HepG2 (cell line): ENCODE data around the gene SEMA4A. TPM values are rescaled to one million over a fixed set of nuclear protein-coding genes. Genes with fewer than 3 reads are reported as not detected.

Source experiments
- ATAC-seq: fragments of 200-7000 bp; cut with Tn5 transposase; 3 replicates; pipeline ENCODE4 v1.9.1; 2020; ENCODE audit warnings: mild to moderate bottlenecking, moderate library complexity
- BruUV-seq: library from RNA; stranded (reverse); fragments of 400-500 nt; replicated peaks from 2 replicates; lab custom pipeline; 2021; lab: Mats Ljungman, UMichigan
- CTCF ChIA-PET: fragments of 300-600 bp; formaldehyde crosslinking; extraction: SDS; loops from one replicate; lab custom pipeline; 2021; ENCODE audit warnings: low total read pairs, inconsistent platforms, low intra/inter-chr PET ratio; lab: Yijun Ruan, JAX
- POLR2A ChIA-PET: fragments of 350-600 bp; sonication (Branson Sonifier 250); formaldehyde crosslinking; loops from one replicate; lab custom pipeline; 2020; ENCODE audit warnings: antibody characterized with exemption, inconsistent platforms; lab: Yijun Ruan, JAX
- DNase-seq: peaks from one replicate; pipeline ENCODE4 v3.0.0-alpha.2; 2015; ENCODE audit warnings: low spot score
- FAIRE-seq: peaks from 3 replicates; lab custom pipeline; 2011; peaks lifted over from hg19 to GRCh38; lab: Jason Lieb, UNC
- H2AFZ ChIP-seq: one replicate; pipeline ENCODE4 v1.6.1; 2011; ENCODE audit warnings: low read length, inconsistent platforms
- H3K27ac ChIP-seq: fragments of 300-600 bp; 3 replicates; pipeline ENCODE4 v1.8.0; 2011; ENCODE audit warnings: mixed run types, mild to moderate bottlenecking, mixed read lengths, low read length, inconsistent platforms; ENCODE audit not compliant: insufficient read depth; ENCODE audit errors: extremely low read length
- H3K27me3 ChIP-seq, 2 experiments: fragments of 200-600 bp in 1 of 2; 2 replicates in 1 of 2; 3 replicates in 1 of 2; pipeline versions ENCODE4 v1.6.0 to v1.8.0; 2011; ENCODE audit warnings: low read length in 2 of 2, mild to moderate bottlenecking in 2 of 2, moderate library complexity in 2 of 2, inconsistent platforms in 1 of 2; ENCODE audit not compliant: insufficient read depth in 2 of 2, control insufficient read depth in 1 of 2
- H3K36me3 ChIP-seq, 2 experiments: fragments of 200-600 bp in 1 of 2; replicated peaks in 1 of 2; 2 replicates in 1 of 2; 3 replicates in 1 of 2; pipeline versions ENCODE4 v1.5.1 to v1.8.0; 2011; ENCODE audit warnings: low read length in 2 of 2, inconsistent platforms in 1 of 2; ENCODE audit not compliant: insufficient read depth in 2 of 2, control insufficient read depth in 1 of 2
- H3K4me1 ChIP-seq: 2 replicates; pipeline ENCODE4 v1.5.1; 2012; ENCODE audit warnings: low read length, inconsistent platforms; ENCODE audit not compliant: insufficient read depth
- H3K4me2 ChIP-seq: 2 replicates; pipeline ENCODE4 v1.6.0; 2011; ENCODE audit warnings: low read depth, low read length, inconsistent platforms
- H3K4me3 ChIP-seq, 3 experiments: fragments of 200-600 bp in 1 of 3; sonication (generic), shearing (Covaris generic) in 1 of 3; replicated peaks in 1 of 3; 2 replicates each; pipeline ENCODE4 v1.5.1; 2011 to 2016; ENCODE audit warnings: low read length in 3 of 3, inconsistent platforms in 2 of 3, low read depth in 2 of 3, mild to moderate bottlenecking in 2 of 3, control low read depth in 1 of 3, mixed read lengths in 1 of 3; ENCODE audit not compliant: insufficient read depth in 1 of 3
- H3K79me2 ChIP-seq: one replicate; pipeline ENCODE4 v1.6.1; 2011; ENCODE audit warnings: low read length, inconsistent platforms; ENCODE audit not compliant: insufficient read depth
- H3K9ac ChIP-seq: 2 replicates; pipeline ENCODE4 v1.6.0; 2011; ENCODE audit warnings: mild to moderate bottlenecking, low read depth, low read length, inconsistent platforms; ENCODE audit not compliant: insufficient read depth
- H3K9me3 ChIP-seq: 2 replicates; pipeline ENCODE4 v1.5.1; 2012; ENCODE audit warnings: mild to moderate bottlenecking, low read length
- H4K20me1 ChIP-seq: 2 replicates; pipeline ENCODE4 v1.6.0; 2011; ENCODE audit warnings: inconsistent platforms, mild to moderate bottlenecking, low read length, moderate library complexity; ENCODE audit not compliant: insufficient read depth
- HMGXB4 ChIP-seq, 2 experiments: sonication (generic) in 1 of 2; formaldehyde crosslinking in 1 of 2; IDR thresholded peaks; 2 replicates each; pipeline versions ENCODE4 v1.4.0 to v1.6.1; 2018 to 2020; ENCODE audit warnings: missing genetic modification reagents in 2 of 2, borderline replicate concordance in 1 of 2, low read depth in 1 of 2, mild to moderate bottlenecking in 1 of 2, missing biosample characterization in 1 of 2
- HOXA3 ChIP-seq: sonication (generic); formaldehyde crosslinking; IDR thresholded peaks from 2 replicates; pipeline ENCODE4 v1.5.0; 2020; ENCODE audit warnings: missing genetic modification reagents
- KLF6 ChIP-seq: IDR thresholded peaks from 2 replicates; pipeline ENCODE4 v1.8.0; 2016; ENCODE audit warnings: missing biosample characterization, missing genetic modification reagents
- PTBP1 ChIP-seq: fragments of 200-400 bp; formaldehyde crosslinking; IDR thresholded peaks from 2 replicates; pipeline ENCODE4 v1.6.1; 2018; ENCODE audit warnings: low read length, low read depth; ENCODE audit not compliant: poor library complexity, severe bottlenecking
- SP2 ChIP-seq: sonication (generic); formaldehyde crosslinking; IDR thresholded peaks from 2 replicates; pipeline ENCODE4 v1.5.1; 2020; ENCODE audit warnings: mild to moderate bottlenecking, missing genetic modification reagents
- SPEN ChIP-seq: sonication (generic); formaldehyde crosslinking; IDR thresholded peaks from 2 replicates; pipeline ENCODE4 v1.5.1; 2020; ENCODE audit warnings: low read depth, mild to moderate bottlenecking, missing genetic modification reagents
- ZBTB14 ChIP-seq: sonication (generic); formaldehyde crosslinking; IDR thresholded peaks from 2 replicates; pipeline ENCODE4 v1.4.0; 2020; ENCODE audit warnings: missing genetic modification reagents
- ZGPAT ChIP-seq: IDR thresholded peaks from 2 replicates; pipeline ENCODE4 v1.6.1; 2016; ENCODE audit warnings: mild to moderate bottlenecking
- ZNF234 ChIP-seq: sonication (generic); formaldehyde crosslinking; conservative IDR thresholded peaks from 2 replicates; pipeline ENCODE4 v1.5.1; 2020; ENCODE audit warnings: mild to moderate bottlenecking, missing genetic modification reagents
- ZNF414 ChIP-seq: sonication (generic); formaldehyde crosslinking; IDR thresholded peaks from 2 replicates; pipeline ENCODE4 v1.5.0; 2020; ENCODE audit warnings: missing genetic modification reagents
- ZNF776 ChIP-seq: sonication (generic); formaldehyde crosslinking; IDR thresholded peaks from 2 replicates; pipeline ENCODE4 v1.4.0; 2020; ENCODE audit warnings: mild to moderate bottlenecking, missing genetic modification reagents
- ZNF800 ChIP-seq: sonication (generic); formaldehyde crosslinking; IDR thresholded peaks from 2 replicates; pipeline ENCODE4 v1.4.0; 2020; ENCODE audit warnings: missing genetic modification reagents
- WGBS: methylation state at CpG from one replicate; pipeline ENCODE4 v1.1.6; 2017; ENCODE audit warnings: low lambda C conversion rate; 5-methylcytosine and 5-hydroxymethylcytosine counted together
- in situ Hi-C: cut with HindIII; loops from 2 replicates; pipeline ENCODE4 v1.10.0; 2017; ENCODE audit warnings: low pct_unique_long_range_greater_than_20kb; ENCODE audit not compliant: extremely low pct_ligation_motif_present
- intact Hi-C: fragments of 100-400 bp; cut with micrococcal nuclease; formaldehyde crosslinking; loops from one replicate; pipeline ENCODE4 v1.10.0; 2022; ENCODE audit not compliant: unreplicated experiment
- polyA plus RNA-seq, 8 experiments: library from polyadenylated mRNA; depleted of rRNA in 3 of 8; stranded (reverse) in 7 of 8; unstranded in 1 of 8; fragments of >200 nt; fragmentation: Illumina TruSeq in 4 of 8; extraction: Trizol in 4 of 8; gene quantifications; 2 replicates each; pipeline versions ENCODE4 v1.2.1 to v1.2.3, GENCODE V29; 2011 to 2016; ENCODE audit warnings: low read depth in 4 of 8, missing spikeins in 1 of 8, mixed read lengths in 1 of 8; ENCODE audit not compliant: insufficient read depth in 1 of 8
- total RNA-seq, 5 experiments: library from RNA; depleted of rRNA; stranded (reverse); fragments of >200 nt; fragmentation: Illumina TruSeq; extraction: Trizol; gene quantifications; 2 replicates each; pipeline ENCODE4 v1.2.3, GENCODE V29; 2016; ENCODE audit warnings: low read depth in 1 of 5

Gene SEMA4A
- total and polyA plus RNA-seq, 2 of the 13 experiments (the other 11 are each of a cell fraction or from before 2014, with no cell fraction given): 0.09 to 0.20 TPM

- ATAC-seq (peak; percentile 49), FAIRE-seq (no peak), DNase-seq (no peak)
- peaks cover 50% of the 10 kb centered on the region for H3K79me2 ChIP-seq
- peaks cover 74% of the 10 kb centered on the region for H3K4me1 ChIP-seq
- no peak overlapping the region for H2AFZ ChIP-seq
- ChIA-PET POLR2A (interaction anchor here (0.9 to 6.1 kb wide), 9 partner anchors 9 to 145 kb away, joined by 3 to 90 read pairs (median 4); partner anchors contain the start of genes MEX3A and PMF1), CTCF (no interaction called here)
- H3K27ac ChIP-seq: peak overlapping the region; percentile 81
- H3K9me3 ChIP-seq: no peaks in the 10 kb centered on the region
- intact Hi-C loops: loop anchor here (2.0 kb wide), 1 partner anchor 16 kb away; no protein-coding TSS in a partner anchor
- H3K4me2 ChIP-seq: peak overlapping the region; percentile 80
- H3K36me3 ChIP-seq: peaks cover 0 to 4% of the 10 kb centered on the region in 2 experiments; a peak in 3 of 5 replicates
- peak overlapping the region; percentile 94 for H3K9ac ChIP-seq
- H3K27me3 ChIP-seq: no peaks in the 10 kb centered on the region; a peak in 1 of 5 replicates
- BruUV-seq: TSS peak; percentile 71
- H3K4me3 ChIP-seq: peak overlapping the region; percentile 78 to 92 (median 83)
- 2% methylated on average over 11 of the region's 49 CpGs for WGBS
- H4K20me1 ChIP-seq: peaks cover 6% of the 10 kb centered on the region; the same call in 1 of the 2 replicates
- in situ Hi-C loops: no loop called here
- TF ChIP-seq ZNF776 (CRISPR knock-in tag) (peak; percentile 5; the same call in 1 of the 2 replicates), PTBP1 (peak; percentile 19), KLF6 (0 out of 2 replicates have a peak, but pooled peaks have one; percentile 44), SPEN (peak; percentile 60), ZNF414 (CRISPR knock-in tag) (peak; percentile 40; the same call in 1 of the 2 replicates), SP2 (CRISPR knock-in tag) (peak; percentile 47; the same call in 1 of the 2 replicates), ZBTB14 (CRISPR knock-in tag) (no peak), HMGXB4 (CRISPR knock-in tag; IDR thresholded peaks at IDR 0.05; ENCODE audit: borderline replicate concordance in 1 of 2, low read depth in 1 of 2) (peak in 1 of 2 experiments; percentile 63; a peak in 3 of 4 replicates), ZGPAT (0 out of 2 replicates have a peak, but pooled peaks have one; percentile 15), HOXA3 (CRISPR knock-in tag) (peak; percentile 2; the same call in 1 of the 2 replicates), ZNF800 (CRISPR knock-in tag) (peak; percentile 54; the same call in 1 of the 2 replicates), ZNF234 (CRISPR knock-in tag) (0 out of 2 replicates have a peak, but pooled peaks have one; percentile 65)
Observed at GRCh38 chr1:156114919-156115513, 38.4 kb upstream of the SEMA4A start.
